ENCODE measurements around the gene DPH6.

Gene DPH6

GRCh38 chr15:35557012-35557411, 11.0 kb upstream of the DPH6 start:
- TF ChIP-seq CTCF (IDR thresholded peaks at IDR 0.05; ENCODE audit: low read depth, low read length, missing control alignments): no peak
- DNase-seq (ENCODE audit: low read depth): no peak
- H3K4me3 ChIP-seq (ENCODE audit: low read depth, low read length): no peak overlapping the region

- H3K4me3 ChIP-seq (ENCODE audit: low read depth, low read length): no peak overlapping the region
- no peak for TF ChIP-seq CTCF (IDR thresholded peaks at IDR 0.05; ENCODE audit: low read depth, low read length, missing control alignments)
- no peak for DNase-seq (ENCODE audit: low read depth)
Observed at GRCh38 chr15:35555244-35555643, 9.3 kb upstream of the DPH6 start.

GRCh38 chr15:35550957-35551356, 5.0 kb upstream of the DPH6 start:
- no peak for TF ChIP-seq CTCF (IDR thresholded peaks at IDR 0.05; ENCODE audit: low read depth, low read length, missing control alignments)
- DNase-seq (ENCODE audit: low read depth): no peak

GRCh38 chr15:35549567-35549966, 3.6 kb upstream of the DPH6 start:
- no peak overlapping the region for H3K4me3 ChIP-seq (ENCODE audit: low read depth, low read length)
- DNase-seq (ENCODE audit: low read depth): no peak
- no peak for TF ChIP-seq CTCF (IDR thresholded peaks at IDR 0.05; ENCODE audit: low read depth, low read length, missing control alignments)

More at GRCh38 chr15:35550957-35551356, 5.0 kb upstream of the DPH6 start:
- H3K4me3 ChIP-seq (ENCODE audit: low read depth, low read length): no peak overlapping the region

- DNase-seq (ENCODE audit: low read depth): no peak
- H3K4me3 ChIP-seq (ENCODE audit: low read depth, low read length): no peak overlapping the region
- TF ChIP-seq CTCF (IDR thresholded peaks at IDR 0.05; ENCODE audit: low read depth, low read length, missing control alignments): no peak
Observed at GRCh38 chr15:35548435-35548834, 2.5 kb upstream of the DPH6 start.

- no peak for TF ChIP-seq CTCF (IDR thresholded peaks at IDR 0.05; ENCODE audit: low read depth, low read length, missing control alignments)
- DNase-seq (ENCODE audit: low read depth): no peak
- H3K4me3 ChIP-seq (ENCODE audit: low read depth, low read length): no peak overlapping the region
Observed at GRCh38 chr15:35547775-35548364, 1.9 kb upstream of the DPH6 start.

Measured in GM12864 (cell line).